ENCODE data around the gene USP24. TPM values are rescaled to one million over a fixed set of nuclear protein-coding genes. Genes with fewer than 3 reads are reported as not detected.
A peak's percentile ranks its signal among the peaks of the same experiment; 100 is the strongest.

USP24 gene
- total RNA-seq, 1 donor, result 41.7 TPM

GRCh38 chr1:55073187-55073916 is 141.8 kb downstream of the USP24 start:
- no peak for DNase-seq (ENCODE audit: low read depth in 2 of 3, low spot score in 2 of 3)

GRCh38 chr1:55071477-55071876 is 143.7 kb downstream of the USP24 start:
- peak in 1 of 3 donors; percentile 19 for DNase-seq (ENCODE audit: low read depth in 2 of 3, low spot score in 2 of 3)

- no peak for DNase-seq (ENCODE audit: low read depth in 2 of 3, low spot score in 2 of 3)
Measured at GRCh38 chr1:55070293-55071164, 144.6 kb downstream of the USP24 start.

DNA sequence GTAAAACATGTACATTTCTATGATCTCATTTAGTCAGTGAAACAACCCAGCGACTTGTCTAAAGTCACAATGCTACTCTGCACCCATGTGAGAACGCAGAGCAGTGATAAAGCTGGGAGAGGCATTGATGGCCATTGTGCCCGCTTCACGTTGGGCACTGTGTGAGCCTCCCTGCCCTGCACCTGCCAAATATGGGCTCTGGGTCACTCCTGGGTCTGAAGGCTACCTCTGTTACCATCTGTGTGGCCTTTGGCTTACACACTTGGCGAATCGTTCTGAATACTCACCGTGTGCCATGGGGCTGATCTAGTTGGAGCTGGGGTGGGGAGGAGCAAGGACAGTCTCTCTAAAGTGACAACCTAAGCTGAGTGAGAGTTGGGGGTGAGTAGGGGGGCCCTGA is 145.9 kb downstream of the USP24 start:
- no peak for DNase-seq (ENCODE audit: low read depth in 2 of 3, low spot score in 2 of 3)

DNA sequence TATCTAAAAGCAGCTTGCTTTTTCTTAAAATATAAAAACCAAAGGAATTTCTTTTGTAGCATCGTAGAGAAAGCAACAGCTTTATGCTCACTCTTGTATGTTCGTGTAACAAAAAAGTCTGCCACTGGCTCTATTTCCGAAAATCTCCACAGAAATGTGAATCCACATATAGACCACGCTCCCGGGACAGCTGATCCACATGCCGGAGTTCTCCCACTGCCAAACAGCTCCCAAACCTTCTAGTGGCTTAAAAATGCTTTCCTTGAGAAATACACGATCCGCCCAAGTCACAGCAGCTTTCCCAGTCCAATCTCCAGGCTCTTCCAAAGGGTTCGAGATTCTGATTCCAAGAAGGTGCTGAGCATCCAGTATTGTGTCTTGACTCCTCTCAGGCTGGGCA is 146.5 kb downstream of the USP24 start:
- no peak for DNase-seq (ENCODE audit: low read depth in 2 of 3, low spot score in 2 of 3)

DNA sequence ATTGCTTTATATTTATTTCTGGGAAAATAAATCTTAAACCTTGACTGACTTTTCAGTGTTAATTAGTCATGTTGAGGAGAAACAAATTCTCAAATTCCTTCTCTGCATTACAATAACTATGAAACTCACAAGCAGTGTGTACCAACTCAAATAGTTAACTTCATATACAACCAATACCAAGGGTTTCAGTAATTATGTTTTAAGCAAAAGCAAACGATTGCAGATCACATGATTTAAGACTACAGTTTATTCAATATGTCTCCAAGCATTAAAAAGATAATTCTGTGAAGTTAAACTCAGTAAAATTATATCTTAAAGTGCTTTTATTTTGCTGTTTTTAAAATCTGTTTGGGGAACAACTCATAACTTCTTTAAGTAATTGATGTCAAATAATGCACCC is 147.2 kb downstream of the USP24 start:
- DNase-seq (ENCODE audit: low read depth in 2 of 3, low spot score in 2 of 3), result no peak

GRCh38 chr1:55067022-55067778 is 148.0 kb downstream of the USP24 start:
- no peak for DNase-seq (ENCODE audit: low read depth in 2 of 3, low spot score in 2 of 3)

GRCh38 chr1:55065648-55066047 is 149.5 kb downstream of the USP24 start:
- no peak for DNase-seq (ENCODE audit: low read depth in 2 of 3, low spot score in 2 of 3)

GRCh38 chr1:55064861-55065263 is 150.3 kb downstream of the USP24 start:
- DNase-seq (ENCODE audit: low read depth in 2 of 3, low spot score in 2 of 3), result no peak

DNA sequence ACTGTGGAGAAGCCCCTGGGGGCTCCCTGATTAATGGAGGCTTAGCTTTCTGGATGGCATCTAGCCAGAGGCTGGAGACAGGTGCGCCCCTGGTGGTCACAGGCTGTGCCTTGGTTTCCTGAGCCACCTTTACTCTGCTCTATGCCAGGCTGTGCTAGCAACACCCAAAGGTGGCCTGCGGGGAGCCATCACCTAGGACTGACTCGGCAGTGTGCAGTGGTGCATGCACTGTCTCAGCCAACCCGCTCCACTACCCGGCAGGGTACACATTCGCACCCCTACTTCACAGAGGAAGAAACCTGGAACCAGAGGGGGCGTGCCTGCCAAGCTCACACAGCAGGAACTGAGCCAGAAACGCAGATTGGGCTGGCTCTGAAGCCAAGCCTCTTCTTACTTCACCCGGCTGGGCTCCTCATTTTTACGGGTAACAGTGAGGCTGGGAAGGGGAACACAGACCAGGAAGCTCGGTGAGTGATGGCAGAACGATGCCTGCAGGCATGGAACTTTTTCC is 151.0 kb downstream of the USP24 start:
- no peak for DNase-seq (ENCODE audit: low read depth in 2 of 3, low spot score in 2 of 3)

- no peak for DNase-seq (ENCODE audit: low read depth in 2 of 3, low spot score in 2 of 3)
Measured at GRCh38 chr1:55063577-55063942, 151.6 kb downstream of the USP24 start.

- no peak for DNase-seq (ENCODE audit: low read depth in 2 of 3, low spot score in 2 of 3)
Measured at GRCh38 chr1:55062801-55063576, 152.2 kb downstream of the USP24 start.

DNA sequence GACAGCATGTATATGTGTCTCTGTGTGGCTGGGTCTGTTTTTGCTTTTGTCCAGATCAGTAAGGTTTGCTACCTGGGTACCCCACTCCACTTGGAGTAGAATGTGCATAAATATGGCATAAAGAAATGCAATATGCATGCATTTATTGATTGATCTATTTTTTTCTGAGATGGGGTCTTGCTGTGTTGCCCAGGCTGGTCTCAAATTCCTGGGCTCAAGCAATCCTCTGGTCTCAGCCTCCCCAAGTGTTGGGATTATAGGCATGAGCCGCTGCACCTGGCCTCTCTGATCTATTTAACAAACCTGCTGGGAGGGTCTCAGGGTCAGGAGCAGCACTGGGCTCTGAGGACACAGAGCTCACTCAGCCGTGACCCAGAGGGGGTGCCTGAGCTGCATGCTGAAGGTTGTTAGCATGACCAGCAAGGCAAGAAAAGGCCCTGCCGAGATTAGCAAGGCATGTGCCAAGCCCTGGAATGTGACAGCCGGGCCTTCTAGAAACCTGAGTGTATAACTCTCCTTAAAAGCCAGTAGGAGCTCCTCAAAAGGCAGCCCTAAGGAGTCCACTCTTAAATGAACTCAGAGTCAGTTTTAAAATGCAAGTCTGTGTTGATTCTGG is 153.3 kb downstream of the USP24 start:
- no peak for DNase-seq (ENCODE audit: low read depth in 2 of 3, low spot score in 2 of 3)

GRCh38 chr1:55061000-55061705 is 154.0 kb downstream of the USP24 start:
- DNase-seq (ENCODE audit: low read depth in 2 of 3, low spot score in 2 of 3), result no peak

GRCh38 chr1:55060133-55060999 is 154.8 kb downstream of the USP24 start:
- DNase-seq (ENCODE audit: low read depth in 2 of 3, low spot score in 2 of 3), result no peak

- DNase-seq (ENCODE audit: low read depth in 2 of 3, low spot score in 2 of 3), result no peak
Measured at GRCh38 chr1:55059302-55060132, 155.6 kb downstream of the USP24 start.

DNA sequence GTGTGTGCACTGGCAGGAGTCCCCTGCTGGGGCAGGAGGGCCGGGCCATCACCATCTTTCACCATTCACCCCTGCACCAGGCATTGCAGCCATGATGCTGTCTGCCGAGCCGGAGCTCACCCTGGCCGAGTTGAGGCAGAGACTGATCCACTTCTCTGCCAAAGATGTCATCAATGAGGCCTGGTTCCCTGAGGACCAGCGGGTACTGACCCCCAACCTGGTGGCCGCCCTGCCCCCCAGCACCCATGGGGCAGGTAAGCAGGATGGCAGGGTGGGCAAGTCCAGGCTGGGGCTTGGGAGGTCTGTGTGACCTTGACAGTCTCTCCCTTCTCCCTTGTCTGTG is 157.2 kb downstream of the USP24 start:
- DNase-seq (ENCODE audit: low read depth in 2 of 3, low spot score in 2 of 3), result no peak
